Lung microvascular endothelial cell (primary cell): ENCODE results near the gene CR2. TPM values are rescaled to one million over a fixed set of nuclear protein-coding genes. Genes with fewer than 3 reads are reported as not detected.
"Not testable (repeated sequence)": the region's sequence is repeated elsewhere in the genome, so short reads cannot be mapped to it uniquely, and the experiment has no call there.

Source experiments
- DNase-seq, 2 donors: peaks; one replicate each; pipeline versions ENCODE4 v3.0.0 to v3.0.0-alpha.2; 2010; ENCODE audit warnings: low read depth in 2 of 2
- total RNA-seq: library from RNA; depleted of rRNA; stranded (reverse); fragments of >200 nt; gene quantifications from 2 replicates; pipeline ENCODE4 v1.2.1, GENCODE V29; 2014

Gene CR2
- total RNA-seq, 1 donor from 2014 or later, result not detected

- no peak for DNase-seq
These were observed 9.5 kb upstream of the CR2 start for GRCh38 chr1:207444514-207445217.

GRCh38 chr1:207453710-207454045 lies 450 bp upstream of the CR2 start:
- no peak for DNase-seq

- no peak for DNase-seq
These were observed 1.1 kb downstream of the CR2 start for GRCh38 chr1:207455183-207455754.

GRCh38 chr1:207458414-207458813 lies 4.3 kb downstream of the CR2 start:
- DNase-seq, result no peak

- no peak for DNase-seq
These were observed 4.9 kb downstream of the CR2 start for GRCh38 chr1:207459008-207459407.

GRCh38 chr1:207461649-207462048 lies 7.5 kb downstream of the CR2 start:
- no peak for DNase-seq

- DNase-seq, result no peak
These were observed 8.4 kb downstream of the CR2 start for GRCh38 chr1:207462535-207462934.

- DNase-seq, result no peak
These were observed 8.9 kb downstream of the CR2 start for GRCh38 chr1:207463021-207463420.

GRCh38 chr1:207463571-207463970 lies 9.4 kb downstream of the CR2 start:
- DNase-seq, result no peak

- DNase-seq, result no peak
These were observed 16.8 kb downstream of the CR2 start for GRCh38 chr1:207470927-207471326.

- no peak for DNase-seq
These were observed 20.1 kb downstream of the CR2 start for GRCh38 chr1:207474210-207474609.

- DNase-seq, result no peak
These were observed 32.1 kb downstream of the CR2 start for GRCh38 chr1:207486198-207486597.

- no peak for DNase-seq
These were observed 33.5 kb downstream of the CR2 start for GRCh38 chr1:207487636-207488035.

GRCh38 chr1:207493212-207493611 lies 39.1 kb downstream of the CR2 start:
- DNase-seq, result no peak

GRCh38 chr1:207494171-207494570 lies 40.0 kb downstream of the CR2 start:
- no peak for DNase-seq

- DNase-seq, result not testable (repeated sequence)
These were observed 41.2 kb downstream of the CR2 start for GRCh38 chr1:207495281-207495680.

GRCh38 chr1:207495801-207496792 lies 42.0 kb downstream of the CR2 start, which contains the start of gene CR1:
Gene CR1, plus strand, starts transcription at chr1:207496157. Its CDS starts 111 bp downstream, at chr1:207496268.
- DNase-seq, result no peak

GRCh38 chr1:207497941-207498340 lies 43.8 kb downstream of the CR2 start:
- no peak for DNase-seq

GRCh38 chr1:207499573-207499972 lies 45.4 kb downstream of the CR2 start:
- peak; percentile 67 to 82 for DNase-seq

- no peak for DNase-seq
These were observed 46.2 kb downstream of the CR2 start for GRCh38 chr1:207500306-207500705.

- no peak for DNase-seq
These were observed 46.9 kb downstream of the CR2 start for GRCh38 chr1:207501071-207501470.

GRCh38 chr1:207502726-207503125 lies 48.6 kb downstream of the CR2 start:
- DNase-seq, result no peak
